Activated T-cell treated with anti-CD3 and anti-CD28 coated beads for 1 hour (primary cell): Measurements from ENCODE around the gene ITGA7.

ENCODE experiments used
- DNase-seq: peaks from one replicate; pipeline ENCODE4 v3.0.0-alpha.2; 2020; ENCODE audit warnings: low read depth

ITGA7 gene, protein sequence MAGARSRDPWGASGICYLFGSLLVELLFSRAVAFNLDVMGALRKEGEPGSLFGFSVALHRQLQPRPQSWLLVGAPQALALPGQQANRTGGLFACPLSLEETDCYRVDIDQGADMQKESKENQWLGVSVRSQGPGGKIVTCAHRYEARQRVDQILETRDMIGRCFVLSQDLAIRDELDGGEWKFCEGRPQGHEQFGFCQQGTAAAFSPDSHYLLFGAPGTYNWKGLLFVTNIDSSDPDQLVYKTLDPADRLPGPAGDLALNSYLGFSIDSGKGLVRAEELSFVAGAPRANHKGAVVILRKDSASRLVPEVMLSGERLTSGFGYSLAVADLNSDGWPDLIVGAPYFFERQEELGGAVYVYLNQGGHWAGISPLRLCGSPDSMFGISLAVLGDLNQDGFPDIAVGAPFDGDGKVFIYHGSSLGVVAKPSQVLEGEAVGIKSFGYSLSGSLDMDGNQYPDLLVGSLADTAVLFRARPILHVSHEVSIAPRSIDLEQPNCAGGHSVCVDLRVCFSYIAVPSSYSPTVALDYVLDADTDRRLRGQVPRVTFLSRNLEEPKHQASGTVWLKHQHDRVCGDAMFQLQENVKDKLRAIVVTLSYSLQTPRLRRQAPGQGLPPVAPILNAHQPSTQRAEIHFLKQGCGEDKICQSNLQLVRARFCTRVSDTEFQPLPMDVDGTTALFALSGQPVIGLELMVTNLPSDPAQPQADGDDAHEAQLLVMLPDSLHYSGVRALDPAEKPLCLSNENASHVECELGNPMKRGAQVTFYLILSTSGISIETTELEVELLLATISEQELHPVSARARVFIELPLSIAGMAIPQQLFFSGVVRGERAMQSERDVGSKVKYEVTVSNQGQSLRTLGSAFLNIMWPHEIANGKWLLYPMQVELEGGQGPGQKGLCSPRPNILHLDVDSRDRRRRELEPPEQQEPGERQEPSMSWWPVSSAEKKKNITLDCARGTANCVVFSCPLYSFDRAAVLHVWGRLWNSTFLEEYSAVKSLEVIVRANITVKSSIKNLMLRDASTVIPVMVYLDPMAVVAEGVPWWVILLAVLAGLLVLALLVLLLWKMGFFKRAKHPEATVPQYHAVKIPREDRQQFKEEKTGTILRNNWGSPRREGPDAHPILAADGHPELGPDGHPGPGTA

DNA sequence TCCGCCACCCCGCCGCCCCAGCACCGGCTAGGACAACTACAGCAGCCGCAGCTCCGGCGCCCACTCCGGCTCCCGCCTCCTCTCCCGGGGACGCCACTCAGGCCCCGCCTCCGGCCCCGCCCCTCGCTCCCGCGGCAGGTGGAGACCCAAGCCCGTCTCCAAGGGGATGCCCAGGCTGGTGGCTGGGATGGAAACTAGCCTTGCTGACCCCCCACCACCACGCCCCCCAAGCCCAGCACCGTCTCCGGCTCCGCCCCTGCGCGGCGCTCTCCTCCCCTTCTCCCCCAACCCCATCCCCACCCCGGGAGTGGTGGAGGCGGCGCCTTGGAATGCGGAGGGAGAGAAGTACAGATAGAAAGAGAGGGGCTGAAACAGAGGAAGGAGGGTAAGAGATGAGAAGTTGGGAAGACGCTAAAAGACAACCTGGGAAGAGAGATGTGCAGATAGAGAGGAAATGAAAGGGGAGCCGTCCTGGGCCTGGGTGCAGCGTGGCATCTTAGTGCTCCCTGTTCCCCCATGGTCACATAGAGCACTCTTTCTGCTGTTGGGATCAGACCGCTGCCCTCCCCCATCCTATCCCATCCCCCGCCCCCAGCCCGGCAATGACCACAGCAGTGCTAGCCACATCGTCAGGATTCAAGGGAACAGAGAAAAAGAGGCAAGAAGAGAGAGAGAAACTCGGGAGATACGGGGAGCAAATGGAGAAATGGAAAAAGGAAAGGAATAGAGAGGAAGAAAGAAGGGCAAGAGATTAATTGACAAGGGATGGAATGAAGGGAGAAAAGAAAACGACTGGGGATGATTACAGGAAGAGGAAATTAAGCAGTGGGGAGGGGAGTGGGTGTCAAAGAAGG lies at the start of gene ITGA7:
TSS of gene ITGA7 (minus strand) at position 64 of the 854 bp plus-strand sequence. CDS start 222 bp downstream, outside the sequence.
- DNase-seq = peak; percentile 43

DNA sequence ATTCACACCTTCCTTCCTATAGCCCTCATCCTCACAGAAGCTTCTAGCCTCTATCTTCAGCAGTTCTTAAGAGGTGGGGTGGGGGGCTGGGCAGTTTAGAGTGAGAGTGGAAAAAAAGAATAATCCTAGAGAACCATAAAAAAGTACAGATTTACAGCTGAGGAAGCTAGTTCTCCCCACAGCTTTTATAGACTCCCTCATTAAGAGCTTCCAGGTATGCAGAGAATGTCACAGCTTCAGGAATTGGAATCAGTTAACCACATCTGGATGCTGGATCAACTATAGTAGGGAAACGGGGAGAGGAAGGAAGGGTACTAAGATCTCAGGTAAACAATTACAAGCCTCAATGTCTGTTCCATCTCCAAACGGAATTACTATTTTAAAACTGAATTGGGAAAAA lies 47.5 kb upstream of the ITGA7 start:
- no peak for DNase-seq

DNA sequence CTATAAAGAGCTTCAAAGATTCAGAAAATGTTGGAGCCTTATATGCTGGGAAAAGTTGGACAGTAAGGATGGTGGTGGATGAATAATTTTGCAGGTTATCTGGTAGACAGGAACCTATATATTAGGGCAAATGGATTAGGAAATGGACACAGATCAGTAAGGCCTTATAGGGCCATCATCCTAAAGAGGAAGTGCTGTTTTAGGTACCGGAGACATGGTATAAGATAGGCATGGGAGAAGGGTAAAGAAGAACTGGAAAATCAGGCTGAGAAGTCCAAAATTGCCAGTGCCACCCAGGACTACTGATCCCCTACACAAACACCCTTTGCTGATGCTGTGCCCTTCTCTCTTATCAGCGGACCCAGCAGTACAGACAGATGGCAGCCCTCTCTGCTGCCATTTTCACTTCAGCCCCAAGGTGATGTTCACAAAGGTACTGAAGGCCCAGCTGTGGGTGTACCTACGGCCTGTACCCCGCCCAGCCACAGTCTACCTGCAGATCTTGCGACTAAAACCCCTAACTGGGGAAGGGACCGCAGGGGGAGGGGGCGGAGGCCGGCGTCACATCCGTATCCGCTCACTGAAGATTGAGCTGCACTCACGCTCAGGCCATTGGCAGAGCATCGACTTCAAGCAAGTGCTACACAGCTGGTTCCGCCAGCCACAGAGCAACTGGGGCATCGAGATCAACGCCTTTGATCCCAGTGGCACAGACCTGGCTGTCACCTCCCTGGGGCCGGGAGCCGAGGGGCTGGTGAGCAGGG lies 40.7 kb upstream of the ITGA7 start:
- no peak for DNase-seq

DNA sequence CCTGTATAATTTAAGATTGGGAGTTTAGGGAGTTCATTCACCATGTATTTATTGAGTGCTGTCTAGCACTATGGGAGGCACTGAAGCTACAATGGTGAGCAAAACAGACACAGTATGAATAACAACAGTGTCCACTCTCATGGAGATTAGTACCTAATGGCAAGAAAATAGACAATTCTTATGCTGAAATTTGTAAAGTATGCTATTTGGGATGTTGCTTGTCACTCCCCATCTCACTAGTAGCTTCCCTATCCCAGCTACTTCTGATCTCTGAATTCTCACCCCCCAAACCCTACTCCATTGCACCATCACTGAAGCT lies 39.2 kb upstream of the ITGA7 start:
- DNase-seq = no peak

- DNase-seq = no peak
Observed at GRCh38 chr12:55746174-55746912, 38.6 kb upstream of the ITGA7 start.

- DNase-seq = no peak
Observed at GRCh38 chr12:55745361-55746173, 37.9 kb upstream of the ITGA7 start.

DNA sequence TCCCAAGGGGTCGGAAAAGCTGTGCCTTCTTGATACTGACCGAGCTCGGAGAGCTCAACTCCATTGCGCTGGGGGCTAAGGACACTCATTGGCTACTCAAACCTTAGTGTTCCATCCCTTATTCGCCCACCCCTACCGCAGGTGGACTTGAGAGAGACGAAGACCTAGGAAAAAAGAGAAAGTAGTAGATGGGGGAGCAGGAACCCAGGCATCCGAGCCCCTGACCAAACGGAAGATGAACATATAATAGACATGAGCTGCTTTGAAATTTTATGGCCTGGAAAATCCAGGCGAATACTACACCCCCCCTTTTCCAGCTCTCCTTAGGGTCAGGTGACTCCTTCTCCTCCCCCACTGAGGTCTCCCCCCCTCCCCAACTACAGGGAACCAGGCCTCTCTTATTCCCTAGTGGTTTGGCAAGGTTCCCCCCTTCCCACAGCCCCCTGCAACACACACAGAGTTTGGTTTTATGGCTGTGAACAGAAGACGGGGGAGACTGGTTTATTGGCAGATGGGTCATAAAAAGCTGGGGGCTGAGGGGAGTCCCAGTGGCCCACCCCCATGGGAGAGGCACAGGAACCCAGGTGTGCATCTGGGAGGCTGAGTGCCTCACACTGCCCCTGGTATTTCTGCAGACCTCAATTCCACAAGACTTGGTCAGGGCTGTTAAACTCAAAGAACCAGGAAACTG lies 36.8 kb upstream of the ITGA7 start:
- no peak for DNase-seq

DNA sequence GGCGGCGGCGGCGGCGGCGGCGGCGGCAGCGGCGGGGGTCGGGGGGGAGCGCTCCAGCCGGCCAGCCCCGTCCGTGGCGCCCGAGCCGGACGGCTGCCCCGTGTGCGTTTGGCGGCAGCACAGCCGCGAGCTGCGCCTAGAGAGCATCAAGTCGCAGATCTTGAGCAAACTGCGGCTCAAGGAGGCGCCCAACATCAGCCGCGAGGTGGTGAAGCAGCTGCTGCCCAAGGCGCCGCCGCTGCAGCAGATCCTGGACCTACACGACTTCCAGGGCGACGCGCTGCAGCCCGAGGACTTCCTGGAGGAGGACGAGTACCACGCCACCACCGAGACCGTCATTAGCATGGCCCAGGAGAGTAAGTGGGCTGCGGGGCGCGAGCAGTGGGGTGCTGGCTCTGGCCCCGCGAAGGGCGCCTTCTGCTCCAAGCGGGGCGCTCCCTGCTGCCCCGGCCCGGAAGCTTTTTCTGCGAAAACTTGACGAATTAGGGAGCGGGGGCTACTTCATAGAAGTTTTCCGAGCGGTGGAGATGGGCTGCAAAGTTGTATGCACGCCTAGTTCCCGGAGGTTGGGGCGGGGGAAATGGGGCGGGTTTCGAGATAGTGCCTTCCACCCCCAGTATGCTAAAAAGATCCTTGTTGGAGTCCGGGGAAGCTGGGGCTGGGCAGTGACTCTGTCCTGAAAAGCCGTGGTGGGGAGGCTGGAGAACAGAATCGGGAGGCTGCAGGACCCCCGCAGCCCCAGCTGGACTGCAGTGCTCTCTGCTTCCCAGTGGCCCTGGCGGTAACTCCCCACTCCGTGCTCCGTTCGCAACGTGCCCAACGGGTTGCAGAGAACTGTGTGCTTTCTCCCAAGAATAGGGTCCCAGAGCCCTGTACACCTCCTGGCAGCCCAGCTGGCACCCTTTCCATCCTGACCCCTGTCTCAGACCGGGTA lies 36.0 kb upstream of the ITGA7 start:
- peak; percentile 16 for DNase-seq

- DNase-seq = peak; percentile 57
Observed at GRCh38 chr12:55742719-55743405, 35.2 kb upstream of the ITGA7 start, which contains the start of gene GDF11. TSS of gene GDF11 (plus strand) at chr12:55743122. CDS start at chr12:55743317, 195 bp downstream.

DNA sequence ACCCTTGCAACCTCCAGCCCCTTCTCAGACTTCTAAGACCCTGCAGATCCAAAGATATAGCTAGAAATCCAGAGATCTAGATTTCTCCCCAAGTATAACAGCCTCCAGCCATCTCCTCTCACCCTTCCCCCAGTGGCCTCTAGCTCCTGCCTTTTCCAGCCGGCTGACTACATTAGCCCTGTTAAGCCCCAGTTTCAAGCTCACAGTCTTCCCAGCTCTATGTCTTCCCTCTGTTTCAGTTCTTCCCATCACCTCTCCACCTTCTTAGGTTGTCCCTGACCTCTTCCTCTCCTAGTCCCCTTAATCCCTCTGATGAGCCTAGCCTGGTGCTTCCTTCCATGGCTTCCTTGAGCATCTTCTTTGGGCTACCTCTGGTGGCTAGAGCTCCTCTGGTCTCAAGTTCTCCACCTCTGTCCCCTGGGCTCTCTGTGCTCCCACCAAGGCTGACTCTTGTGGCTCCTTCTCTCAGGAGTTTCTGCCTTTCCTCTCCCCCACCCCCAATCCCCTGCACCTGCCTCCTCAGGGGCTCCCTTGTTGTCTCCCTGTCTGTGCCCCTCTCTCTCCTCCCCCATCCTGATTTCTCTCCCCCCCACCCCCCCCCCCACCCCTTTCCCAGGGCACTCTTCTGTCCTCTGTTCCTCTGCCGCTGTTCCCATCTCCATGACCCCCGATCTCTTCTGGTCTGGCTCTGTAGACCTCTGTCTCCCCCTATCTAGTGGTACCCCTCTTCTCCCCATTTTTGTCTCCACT lies 34.4 kb upstream of the ITGA7 start:
- DNase-seq = no peak

- DNase-seq = no peak
Observed at GRCh38 chr12:55739025-55739378, 31.3 kb upstream of the ITGA7 start.

GRCh38 chr12:55738123-55739024 lies 30.7 kb upstream of the ITGA7 start:
- peak; percentile 57 for DNase-seq

GRCh38 chr12:55737581-55738122 lies 29.9 kb upstream of the ITGA7 start:
- DNase-seq = no peak

DNA sequence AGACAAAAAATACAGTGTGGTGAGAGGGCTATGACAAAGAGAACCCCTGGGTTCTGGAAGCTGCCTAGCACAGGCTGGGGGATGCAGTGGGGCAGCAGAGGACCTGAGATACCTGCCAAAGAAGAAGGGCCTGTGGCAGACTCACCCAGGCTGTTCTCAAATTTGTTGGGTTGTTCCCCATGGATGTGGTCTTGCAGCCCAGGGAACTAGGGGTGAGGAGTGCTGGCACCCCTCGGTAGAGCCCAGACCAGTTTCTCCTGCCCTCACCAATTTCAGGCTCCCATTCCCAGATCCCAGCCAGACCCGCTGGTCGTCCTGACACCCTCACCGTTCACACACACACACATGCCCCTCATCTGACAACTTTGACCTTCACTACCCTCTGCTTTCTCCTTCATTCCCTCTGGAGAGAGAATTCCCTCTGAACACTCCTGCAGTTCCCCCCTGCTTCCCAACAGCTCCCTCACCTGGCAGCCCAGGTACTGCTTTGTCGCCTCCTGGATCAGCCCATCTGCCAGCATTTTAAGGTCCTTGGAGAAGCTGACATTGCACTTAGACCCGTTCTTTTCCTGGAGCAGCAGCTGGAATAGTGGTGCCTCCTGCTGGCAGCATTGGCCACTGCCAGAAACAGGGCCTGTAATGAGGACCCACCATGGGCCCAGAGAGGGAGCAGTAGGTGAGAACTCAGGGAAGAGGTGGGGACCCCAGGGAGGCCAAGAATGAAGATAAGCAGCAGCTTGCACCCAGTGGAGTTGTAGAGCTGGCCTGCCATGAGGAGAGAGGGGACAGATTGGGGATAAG lies 29.3 kb upstream of the ITGA7 start:
- DNase-seq = peak; percentile 36
